ENCODE measurements around the gene PRKAR1A.
A peak's percentile ranks its signal among the peaks of the same experiment; 100 is the strongest.
"Not testable (repeated sequence)": the region's sequence is repeated elsewhere in the genome, so short reads cannot be mapped to it uniquely, and the experiment has no call there.

The PRKAR1A gene
- long read RNA-seq, donor 1, full-length matches to known transcripts: 82 of 230 reads
- long read RNA-seq, donor 1, partial matches to known transcripts: 148 of 230 reads
- long read RNA-seq, donor 1, other reads (novel, unspliced or antisense): 0 of 230 reads
- long read RNA-seq, donor 2, full-length matches to known transcripts: 64 of 77 reads
- long read RNA-seq, donor 2, partial matches to known transcripts: 13 of 77 reads
- long read RNA-seq, donor 2, other reads (novel, unspliced or antisense): 0 of 77 reads
- long read RNA-seq, donor 3, full-length matches to known transcripts: 48 of 68 reads
- long read RNA-seq, donor 3, partial matches to known transcripts: 20 of 68 reads
- long read RNA-seq, donor 3, other reads (novel, unspliced or antisense): 0 of 68 reads
- long read RNA-seq, donor 4, full-length matches to known transcripts: 83 of 280 reads
- long read RNA-seq, donor 4, partial matches to known transcripts: 197 of 280 reads
- long read RNA-seq, donor 4, other reads (novel, unspliced or antisense): 0 of 280 reads
- long read RNA-seq, donor 5, full-length matches to known transcripts: 79 of 224 reads
- long read RNA-seq, donor 5, partial matches to known transcripts: 145 of 224 reads
- long read RNA-seq, donor 5, other reads (novel, unspliced or antisense): 0 of 224 reads
- long read RNA-seq, donor 6, full-length matches to known transcripts: 73 of 105 reads
- long read RNA-seq, donor 6, partial matches to known transcripts: 32 of 105 reads
- long read RNA-seq, donor 6, other reads (novel, unspliced or antisense): 0 of 105 reads
- long read RNA-seq, donor 7: 0 reads
- long read RNA-seq, donor 8, full-length matches to known transcripts: 87 of 106 reads
- long read RNA-seq, donor 8, partial matches to known transcripts: 19 of 106 reads
- long read RNA-seq, donor 8, other reads (novel, unspliced or antisense): 0 of 106 reads

GRCh38 chr17:68512247-68512959 is at the start of gene PRKAR1A:
Gene PRKAR1A (plus strand): TSS chr17:68512430. CDS start chr17:68515400, 2,970 bp downstream.
- peak; percentile 100 for DNase-seq

GRCh38 chr17:68463211-68464019 is 48.8 kb upstream of the PRKAR1A start:
- DNase-seq: no peak

GRCh38 chr17:68468334-68468733 is 43.9 kb upstream of the PRKAR1A start:
- DNase-seq: no peak

GRCh38 chr17:68468788-68469187 is 43.4 kb upstream of the PRKAR1A start:
- no peak for DNase-seq

GRCh38 chr17:68470961-68471360 is 41.3 kb upstream of the PRKAR1A start:
- no peak for DNase-seq

GRCh38 chr17:68480885-68481284 is 31.3 kb upstream of the PRKAR1A start:
- DNase-seq: no peak

GRCh38 chr17:68482576-68483041 is 29.6 kb upstream of the PRKAR1A start:
- no peak for DNase-seq

- DNase-seq: no peak
Measured at GRCh38 chr17:68484458-68484857, 27.8 kb upstream of the PRKAR1A start.

GRCh38 chr17:68489919-68490318 is 22.3 kb upstream of the PRKAR1A start:
- DNase-seq: no peak

GRCh38 chr17:68491381-68492231 is 20.6 kb upstream of the PRKAR1A start:
- DNase-seq: no peak

GRCh38 chr17:68492394-68493054 is 19.7 kb upstream of the PRKAR1A start:
- not testable (repeated sequence) for DNase-seq

- no peak for DNase-seq
Measured at GRCh38 chr17:68495081-68495480, 17.1 kb upstream of the PRKAR1A start.

- no peak for DNase-seq
Measured at GRCh38 chr17:68497885-68498319, 14.3 kb upstream of the PRKAR1A start.

GRCh38 chr17:68498479-68499326 is 13.5 kb upstream of the PRKAR1A start:
- DNase-seq: no peak

GRCh38 chr17:68499587-68499986 is 12.6 kb upstream of the PRKAR1A start:
- no peak for DNase-seq

- DNase-seq: no peak
Measured at GRCh38 chr17:68501074-68501473, 11.2 kb upstream of the PRKAR1A start.

- DNase-seq: no peak
Measured at GRCh38 chr17:68505951-68506350, 6.3 kb upstream of the PRKAR1A start.

GRCh38 chr17:68507576-68507975 is 4.7 kb upstream of the PRKAR1A start:
- DNase-seq: no peak

All from right kidney (tissue), 9 donors.